ENCODE measurements around the gene THSD4.

DNA sequence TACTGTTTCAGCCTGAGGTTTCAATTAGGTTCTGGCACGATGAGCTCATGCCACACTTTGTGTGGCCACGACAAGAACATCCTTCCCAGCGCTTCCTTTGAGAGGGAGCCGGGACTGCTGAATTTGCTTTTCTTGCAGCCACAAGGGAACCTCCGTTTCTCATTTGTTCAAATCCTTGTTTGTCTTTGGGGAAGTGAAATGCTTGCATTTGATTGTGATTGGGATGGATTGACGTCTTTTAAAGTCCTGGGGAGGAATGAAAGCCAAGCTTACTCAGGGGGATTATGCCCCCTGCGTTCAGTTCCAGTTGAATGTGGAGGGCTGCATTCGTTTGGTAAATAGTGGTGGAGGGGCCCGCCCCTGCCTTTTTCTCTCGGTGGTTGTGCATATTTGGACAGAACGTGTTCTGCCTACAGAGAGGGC is 277.6 kb downstream of the THSD4 start:
- TF ChIP-seq, protein P1, sequence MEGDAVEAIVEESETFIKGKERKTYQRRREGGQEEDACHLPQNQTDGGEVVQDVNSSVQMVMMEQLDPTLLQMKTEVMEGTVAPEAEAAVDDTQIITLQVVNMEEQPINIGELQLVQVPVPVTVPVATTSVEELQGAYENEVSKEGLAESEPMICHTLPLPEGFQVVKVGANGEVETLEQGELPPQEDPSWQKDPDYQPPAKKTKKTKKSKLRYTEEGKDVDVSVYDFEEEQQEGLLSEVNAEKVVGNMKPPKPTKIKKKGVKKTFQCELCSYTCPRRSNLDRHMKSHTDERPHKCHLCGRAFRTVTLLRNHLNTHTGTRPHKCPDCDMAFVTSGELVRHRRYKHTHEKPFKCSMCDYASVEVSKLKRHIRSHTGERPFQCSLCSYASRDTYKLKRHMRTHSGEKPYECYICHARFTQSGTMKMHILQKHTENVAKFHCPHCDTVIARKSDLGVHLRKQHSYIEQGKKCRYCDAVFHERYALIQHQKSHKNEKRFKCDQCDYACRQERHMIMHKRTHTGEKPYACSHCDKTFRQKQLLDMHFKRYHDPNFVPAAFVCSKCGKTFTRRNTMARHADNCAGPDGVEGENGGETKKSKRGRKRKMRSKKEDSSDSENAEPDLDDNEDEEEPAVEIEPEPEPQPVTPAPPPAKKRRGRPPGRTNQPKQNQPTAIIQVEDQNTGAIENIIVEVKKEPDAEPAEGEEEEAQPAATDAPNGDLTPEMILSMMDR (IDR thresholded peaks at IDR 0.05; ENCODE audit: poor library complexity, severe bottlenecking): no peak
- TF ChIP-seq MXI1 (conservative IDR thresholded peaks at IDR 0.05; ENCODE audit: poor library complexity, severe bottlenecking) (no peak), TAF1 (IDR thresholded peaks at IDR 0.05; ENCODE audit: low read depth) (no peak), EP300 (conservative IDR thresholded peaks at IDR 0.05; ENCODE audit: poor library complexity, severe bottlenecking) (no peak), RAD21 (conservative IDR thresholded peaks at IDR 0.05) (no peak)

All from neural cell (in vitro differentiated cells).